ENCODE measurements around the gene SELENON.
A peak's percentile ranks its signal among the peaks of the same experiment; 100 is the strongest.

Gene SELENON

DNA sequence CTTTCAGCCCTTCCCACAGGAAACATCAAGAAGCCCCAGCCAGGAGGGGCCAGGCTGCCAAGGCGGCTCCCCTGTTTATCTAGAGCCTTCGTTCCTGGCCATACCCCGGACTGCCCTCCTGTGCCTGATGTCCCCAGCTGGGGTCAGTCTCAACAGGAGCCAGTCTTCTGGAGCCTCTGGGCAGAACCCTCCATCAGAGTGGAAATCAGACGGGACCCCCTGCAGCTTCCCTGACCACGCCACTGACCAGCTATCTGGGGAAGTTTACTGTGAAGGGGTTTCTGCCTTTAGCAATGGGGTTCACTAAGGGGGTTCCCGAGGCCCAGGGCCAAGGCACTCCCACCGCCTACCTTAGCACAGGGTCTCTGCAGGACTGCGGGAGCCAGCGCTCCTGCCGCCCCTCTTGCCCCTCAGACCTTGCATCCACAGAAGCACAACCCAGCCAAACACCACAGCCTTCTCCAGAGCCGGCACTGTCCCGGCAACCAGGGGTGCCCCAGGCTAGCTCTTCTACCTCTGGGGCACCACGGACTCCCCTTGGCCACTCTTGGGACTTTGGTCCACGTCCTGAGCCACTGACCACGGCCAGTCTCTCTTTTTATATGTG lies 16.2 kb downstream of the SELENON start:
- Histone ChIP-seq H3K36me3 (ENCODE audit: insufficient read depth, low read depth, low read length) (peaks cover 15% of the 10 kb centered on the region), H3K27ac (ENCODE audit: low read length) (no peak overlapping the region), H3K4me1 (ENCODE audit: insufficient read depth, low read length) (peaks cover 6% of the 10 kb centered on the region; the same call in 1 of the 2 replicates), H3K9me3 (ENCODE audit: insufficient read depth, low read depth, low read length) (no peaks in the 10 kb centered on the region), H3K9ac (ENCODE audit: low read depth, low read length) (no peak overlapping the region), H3K4me3 (ENCODE audit: low read length) (no peak overlapping the region), H3K27me3 (ENCODE audit: insufficient read depth, low read length) (peaks cover 4% of the 10 kb centered on the region)

DNA sequence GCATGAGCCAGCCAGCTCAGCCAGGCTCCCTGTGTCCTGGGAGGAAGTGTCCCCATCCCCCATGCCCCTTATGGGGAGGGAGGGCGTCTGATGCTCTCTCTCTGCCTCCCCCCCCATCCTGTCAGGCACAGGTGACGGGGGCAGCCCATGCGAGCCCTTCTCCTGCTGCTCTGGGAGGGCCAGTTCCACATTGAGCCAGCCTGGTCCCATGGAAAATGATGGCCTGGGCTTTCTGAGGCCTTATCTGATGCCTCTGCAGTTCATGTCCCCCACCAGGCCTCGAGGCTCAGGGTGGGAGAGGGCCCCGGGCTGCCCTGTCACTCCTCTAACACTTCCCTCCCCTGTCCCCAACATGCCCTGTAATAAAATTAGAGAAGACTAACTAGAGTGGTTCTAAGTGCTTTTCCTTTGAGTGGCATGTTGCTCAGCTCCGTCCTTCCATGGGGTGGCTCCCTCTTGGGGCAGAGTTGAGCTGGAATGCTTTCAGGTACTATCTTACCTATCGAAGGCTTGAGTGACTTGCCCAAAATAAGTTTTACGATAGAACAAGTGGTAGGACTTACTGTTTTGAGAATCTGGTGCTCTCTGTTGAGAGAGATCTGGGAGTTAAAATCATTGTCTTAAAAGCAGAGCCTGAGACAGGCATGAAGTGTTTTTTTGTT lies 18.0 kb downstream of the SELENON start:
- Histone ChIP-seq H3K9me3 (ENCODE audit: insufficient read depth, low read depth, low read length) (no peaks in the 10 kb centered on the region), H3K27ac (ENCODE audit: low read length) (no peak overlapping the region)

DNA sequence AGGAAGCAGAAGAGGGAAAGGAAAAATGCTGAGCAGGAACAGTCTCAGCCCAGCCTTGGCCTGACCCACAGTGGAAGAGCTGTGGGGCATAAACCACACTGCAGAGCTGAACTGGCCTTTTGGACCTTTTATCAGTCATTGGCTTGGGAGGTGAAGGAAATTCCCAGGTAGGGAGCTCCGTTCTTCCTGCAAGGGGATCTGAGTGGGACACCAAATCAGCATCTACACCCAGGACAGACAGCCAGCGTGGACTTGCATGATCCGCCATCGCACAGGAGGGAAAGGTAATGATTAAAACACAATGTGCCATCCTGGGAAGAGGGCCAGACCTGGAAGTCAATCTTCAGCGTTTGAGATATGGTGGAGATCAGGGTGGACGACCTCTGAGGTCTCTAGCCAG lies 18.6 kb downstream of the SELENON start:
- Histone ChIP-seq H3K36me3 (ENCODE audit: insufficient read depth, low read depth, low read length) (peaks cover 6% of the 10 kb centered on the region; the same call in 1 of the 2 replicates), H3K27ac (ENCODE audit: low read length) (no peak overlapping the region), H3K27me3 (ENCODE audit: insufficient read depth, low read length) (peaks cover 15% of the 10 kb centered on the region), H3K4me1 (ENCODE audit: insufficient read depth, low read length) (peaks cover 6% of the 10 kb centered on the region; the same call in 1 of the 2 replicates), H3K9ac (ENCODE audit: low read depth, low read length) (peak overlapping the region; percentile 96; the same call in 1 of the 2 replicates), H3K4me3 (ENCODE audit: low read length) (peak overlapping the region; percentile 96), H3K9me3 (ENCODE audit: insufficient read depth, low read depth, low read length) (no peaks in the 10 kb centered on the region)

More for the DNA sequence above, 18.0 kb downstream of the SELENON start:
- Histone ChIP-seq H3K36me3 (ENCODE audit: insufficient read depth, low read depth, low read length) (peaks cover 6% of the 10 kb centered on the region; the same call in 1 of the 2 replicates), H3K27me3 (ENCODE audit: insufficient read depth, low read length) (peaks cover 15% of the 10 kb centered on the region), H3K9ac (ENCODE audit: low read depth, low read length) (no peak overlapping the region; the same call in 1 of the 2 replicates), H3K4me1 (ENCODE audit: insufficient read depth, low read length) (peaks cover 6% of the 10 kb centered on the region; the same call in 1 of the 2 replicates), H3K4me3 (ENCODE audit: low read length) (no peak overlapping the region)

DNA sequence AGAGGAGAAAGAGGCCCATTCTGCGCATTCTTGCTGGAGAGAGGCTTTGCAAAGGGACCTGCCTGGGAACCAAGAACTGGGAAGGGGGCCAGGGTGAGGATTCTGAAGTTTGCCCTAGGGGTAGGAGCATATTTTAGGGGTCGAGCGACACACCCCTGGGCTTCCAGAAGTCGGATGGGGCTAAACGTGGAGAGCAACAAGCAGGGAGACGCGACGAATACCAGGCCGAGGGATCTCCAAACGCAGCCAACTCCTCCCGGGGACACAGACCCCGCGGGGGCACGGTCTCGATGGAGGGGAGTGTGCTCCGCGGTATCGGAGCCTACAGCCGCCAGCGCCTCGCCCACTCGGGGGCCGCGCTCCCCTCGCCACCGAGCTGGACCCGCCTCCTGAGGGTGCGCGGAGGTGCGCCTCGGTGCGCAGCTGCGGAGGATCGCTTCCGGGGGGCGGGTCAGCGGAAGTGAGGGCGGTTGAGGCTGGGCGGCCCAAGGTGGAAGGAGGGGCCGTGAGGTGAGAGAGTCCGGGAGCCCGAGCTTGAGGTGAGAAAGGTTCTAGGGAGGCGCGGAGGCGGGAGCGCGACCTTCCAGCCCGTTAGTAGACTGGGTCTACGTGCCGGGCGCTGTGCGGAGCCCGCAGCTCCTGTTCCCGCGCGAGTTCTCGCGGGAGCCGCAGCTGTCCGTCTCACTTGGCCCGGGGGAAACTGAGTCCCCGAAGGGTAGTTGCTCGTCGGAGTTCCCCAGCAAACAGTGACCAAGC lies 19.7 kb downstream of the SELENON start, which contains the start of gene MTFR1L:
Gene MTFR1L, plus strand, starts transcription at position 464 of the 756 bp plus-strand sequence. CDS start 3,151 bp downstream, outside the sequence.
- Histone ChIP-seq H3K27me3 (ENCODE audit: insufficient read depth, low read length) (peaks cover 15% of the 10 kb centered on the region), H3K4me1 (ENCODE audit: insufficient read depth, low read length) (peaks cover 6% of the 10 kb centered on the region; the same call in 1 of the 2 replicates), H3K9me3 (ENCODE audit: insufficient read depth, low read depth, low read length) (no peaks in the 10 kb centered on the region), H3K9ac (ENCODE audit: low read depth, low read length) (peak within 1 kb of the TSS; percentile 96), H3K4me3 (ENCODE audit: low read length) (peak within 1 kb of the TSS; percentile 96), H3K36me3 (ENCODE audit: insufficient read depth, low read depth, low read length) (peaks cover under 1% of the 10 kb centered on the region; the same call in 1 of the 2 replicates), H3K27ac (ENCODE audit: low read length) (peak within 1 kb of the TSS; percentile 83)

DNA sequence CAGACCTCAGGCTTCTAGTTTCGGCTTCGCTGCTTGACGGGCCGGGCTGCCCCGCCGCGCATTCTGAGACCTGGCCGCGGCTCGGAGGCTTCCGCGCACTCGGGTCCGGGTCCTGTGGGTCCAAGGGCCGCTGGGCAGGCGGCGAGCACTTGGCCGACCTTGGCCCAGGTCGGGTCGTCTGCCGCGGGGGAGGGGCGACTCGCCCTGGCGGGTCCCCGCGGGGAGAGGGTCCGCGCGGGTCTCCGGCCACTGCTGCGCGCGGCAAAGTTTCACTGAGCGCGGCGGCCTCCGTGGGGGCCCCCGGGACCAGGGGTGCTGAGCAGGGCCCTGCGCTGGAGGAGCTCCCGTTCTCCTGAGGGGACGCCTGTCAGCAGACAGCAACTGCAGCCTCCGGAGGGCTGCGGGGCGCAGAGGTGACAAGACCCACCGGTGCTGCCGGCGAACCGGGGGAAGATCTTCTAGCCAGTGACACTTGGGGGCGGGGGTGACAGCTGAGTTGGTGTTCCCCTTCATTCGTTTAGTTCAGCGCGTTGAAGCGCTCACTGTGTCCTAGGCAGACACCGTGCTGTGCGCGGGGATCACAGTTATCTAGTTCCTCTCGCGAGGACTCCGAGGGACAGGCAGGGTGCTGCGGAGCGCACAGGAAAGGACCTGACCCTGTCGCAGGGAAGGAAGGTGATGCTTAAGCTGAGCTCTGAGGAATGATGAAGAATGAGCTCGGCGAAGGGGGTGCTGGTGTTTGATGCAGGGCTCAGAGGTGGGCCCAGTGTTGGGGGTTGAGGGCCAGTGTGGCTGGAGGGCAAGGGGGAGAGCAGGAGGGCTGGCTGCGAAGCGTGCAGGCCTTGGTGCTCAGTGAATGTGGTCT lies 20.5 kb downstream of the SELENON start:
- Histone ChIP-seq H3K27ac (ENCODE audit: low read length) (peak overlapping the region; percentile 83), H3K27me3 (ENCODE audit: insufficient read depth, low read length) (peaks cover 15% of the 10 kb centered on the region), H3K9ac (ENCODE audit: low read depth, low read length) (peak overlapping the region; percentile 96), H3K4me1 (ENCODE audit: insufficient read depth, low read length) (peaks cover 6% of the 10 kb centered on the region; the same call in 1 of the 2 replicates), H3K36me3 (ENCODE audit: insufficient read depth, low read depth, low read length) (peaks cover 3% of the 10 kb centered on the region; the same call in 1 of the 2 replicates), H3K9me3 (ENCODE audit: insufficient read depth, low read depth, low read length) (no peaks in the 10 kb centered on the region), H3K4me3 (ENCODE audit: low read length) (peak overlapping the region; percentile 96)

DNA sequence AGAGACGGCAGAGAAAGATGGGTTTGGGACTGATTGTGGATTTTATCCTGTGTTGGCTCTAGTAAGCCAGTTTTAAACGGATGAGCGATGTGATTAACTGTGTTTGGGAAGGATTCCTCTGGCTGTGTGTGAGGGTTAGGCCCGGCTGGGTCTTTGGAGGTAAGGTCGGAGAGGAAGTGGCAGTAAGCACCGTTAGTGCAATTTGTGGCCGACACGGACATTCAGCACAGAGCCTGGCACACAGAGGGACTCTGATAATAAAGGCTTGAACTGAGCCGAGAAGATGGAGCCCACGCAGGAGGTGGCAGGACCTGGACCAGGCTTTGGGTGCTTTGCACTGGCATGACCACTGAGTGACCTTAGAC lies 21.1 kb downstream of the SELENON start:
- H3K27ac ChIP-seq (ENCODE audit: low read length), result no peak overlapping the region
- H3K9me3 ChIP-seq (ENCODE audit: insufficient read depth, low read depth, low read length), result no peaks in the 10 kb centered on the region
- H3K36me3 ChIP-seq (ENCODE audit: insufficient read depth, low read depth, low read length), result 0 out of 2 replicates have a peak, but pooled peaks cover 4% of the 10 kb centered on the region
- H3K4me3 ChIP-seq (ENCODE audit: low read length), result peak overlapping the region; percentile 96
- peak overlapping the region; percentile 96 for H3K9ac ChIP-seq (ENCODE audit: low read depth, low read length)
- H3K27me3 ChIP-seq (ENCODE audit: insufficient read depth, low read length), result peaks cover 15% of the 10 kb centered on the region
- peaks cover 6% of the 10 kb centered on the region; the same call in 1 of the 2 replicates for H3K4me1 ChIP-seq (ENCODE audit: insufficient read depth, low read length)

DNA sequence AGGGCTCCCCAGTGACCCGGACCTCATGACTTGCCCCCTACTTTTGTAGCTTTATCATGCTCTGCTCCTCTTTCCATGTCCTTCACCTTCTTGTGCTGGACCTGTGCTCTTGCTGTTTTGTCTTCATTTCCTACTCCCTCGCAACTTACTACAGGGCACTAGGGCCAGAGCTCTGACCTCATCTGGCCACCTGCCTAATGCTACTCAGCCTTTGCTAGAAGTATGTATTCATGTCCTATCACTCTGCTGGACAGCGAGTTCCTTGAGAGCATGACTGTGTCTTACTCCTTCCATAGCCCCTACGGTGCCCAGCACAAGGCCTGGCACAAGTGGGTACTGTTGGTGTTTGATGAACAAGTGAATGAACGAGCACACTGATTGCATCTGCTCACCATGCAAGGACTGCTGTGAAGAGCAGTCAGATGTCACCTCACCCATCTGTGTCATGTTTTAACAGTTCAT lies 21.7 kb downstream of the SELENON start:
- peaks cover 9% of the 10 kb centered on the region for H3K36me3 ChIP-seq (ENCODE audit: insufficient read depth, low read depth, low read length)
- no peaks in the 10 kb centered on the region for H3K9me3 ChIP-seq (ENCODE audit: insufficient read depth, low read depth, low read length)
- H3K4me3 ChIP-seq (ENCODE audit: low read length), result 0 out of 2 replicates have a peak overlapping the region, but pooled peaks have one; percentile 96
- H3K27ac ChIP-seq (ENCODE audit: low read length), result no peak overlapping the region
- H3K4me1 ChIP-seq (ENCODE audit: insufficient read depth, low read length), result peaks cover 6% of the 10 kb centered on the region; the same call in 1 of the 2 replicates
- no peak overlapping the region for H3K9ac ChIP-seq (ENCODE audit: low read depth, low read length)
- H3K27me3 ChIP-seq (ENCODE audit: insufficient read depth, low read length), result peaks cover 15% of the 10 kb centered on the region

DNA sequence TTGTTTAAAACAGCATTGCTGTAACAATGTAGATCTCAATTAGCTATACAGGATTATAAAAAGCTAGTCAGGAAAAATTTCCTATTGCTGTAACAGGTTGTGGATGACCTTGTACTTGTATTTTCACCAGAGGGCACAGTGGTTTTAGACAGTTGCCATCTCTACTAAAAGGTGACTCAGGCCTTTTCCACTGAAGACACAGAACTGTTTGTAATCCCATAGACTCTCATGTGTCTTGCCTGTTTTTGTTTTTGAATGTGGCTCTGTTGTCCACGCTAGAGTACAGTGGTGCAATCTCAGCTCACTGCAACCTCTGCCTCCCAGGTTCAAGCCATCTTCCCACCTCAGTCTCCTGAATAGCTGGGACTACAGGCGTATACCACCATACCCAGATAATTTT lies 25.6 kb downstream of the SELENON start:
- peaks cover 44% of the 10 kb centered on the region for H3K36me3 ChIP-seq (ENCODE audit: insufficient read depth, low read depth, low read length)

DNA sequence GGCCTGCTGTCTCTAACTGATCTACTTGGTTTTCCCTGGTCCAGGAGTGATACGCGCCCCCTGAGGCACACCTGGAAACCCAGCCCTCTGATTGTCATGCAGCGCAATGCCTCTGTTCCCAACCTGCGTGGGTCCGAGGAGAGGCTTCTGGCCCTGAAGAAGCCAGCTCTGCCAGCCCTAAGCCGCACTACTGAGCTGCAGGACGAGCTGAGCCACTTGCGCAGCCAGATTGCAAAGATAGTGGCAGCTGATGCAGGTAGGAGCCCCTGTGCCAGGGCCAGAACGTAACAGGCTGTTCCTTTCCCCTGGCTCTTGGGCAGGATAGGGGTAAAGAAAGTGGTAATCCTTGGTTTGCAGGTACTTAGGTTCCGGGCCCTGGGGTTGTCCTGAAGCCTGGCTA lies 26.6 kb downstream of the SELENON start:
- Histone ChIP-seq H3K4me3 (ENCODE audit: low read length) (no peak overlapping the region), H3K4me1 (ENCODE audit: insufficient read depth, low read length) (no peaks in the 10 kb centered on the region), H3K27ac (ENCODE audit: low read length) (no peak overlapping the region), H3K36me3 (ENCODE audit: insufficient read depth, low read depth, low read length) (peaks cover 54% of the 10 kb centered on the region), H3K9me3 (ENCODE audit: insufficient read depth, low read depth, low read length) (no peaks in the 10 kb centered on the region), H3K27me3 (ENCODE audit: insufficient read depth, low read length) (peaks cover 7% of the 10 kb centered on the region), H3K9ac (ENCODE audit: low read depth, low read length) (no peak overlapping the region)

More for the DNA sequence above, 25.6 kb downstream of the SELENON start:
- Histone ChIP-seq H3K4me3 (ENCODE audit: low read length) (no peak overlapping the region), H3K9ac (ENCODE audit: low read depth, low read length) (no peak overlapping the region), H3K27ac (ENCODE audit: low read length) (no peak overlapping the region), H3K4me1 (ENCODE audit: insufficient read depth, low read length) (no peaks in the 10 kb centered on the region), H3K27me3 (ENCODE audit: insufficient read depth, low read length) (peaks cover 15% of the 10 kb centered on the region), H3K9me3 (ENCODE audit: insufficient read depth, low read depth, low read length) (no peaks in the 10 kb centered on the region)

DNA sequence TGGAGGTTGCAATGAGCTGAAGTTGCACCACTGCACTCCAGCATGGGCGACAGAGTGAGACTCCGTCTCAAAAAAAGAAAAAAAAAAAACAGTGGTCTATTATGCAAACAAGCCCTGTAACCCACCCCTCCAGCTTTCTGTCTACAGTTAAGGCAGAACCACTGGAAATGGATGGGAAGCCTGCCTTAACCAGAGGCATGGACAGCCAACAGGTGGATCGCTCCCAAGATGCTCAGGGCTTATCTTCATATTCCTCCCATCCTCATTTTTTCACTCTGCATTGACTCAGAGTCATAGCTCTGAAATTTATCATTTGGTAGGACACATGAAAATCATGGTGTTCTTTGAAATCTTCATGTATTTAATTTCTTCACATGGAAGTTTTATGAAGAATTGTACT lies 28.5 kb downstream of the SELENON start:
- Histone ChIP-seq H3K4me1 (ENCODE audit: insufficient read depth, low read length) (no peaks in the 10 kb centered on the region), H3K27ac (ENCODE audit: low read length) (no peak overlapping the region), H3K36me3 (ENCODE audit: insufficient read depth, low read depth, low read length) (peaks cover 73% of the 10 kb centered on the region), H3K9ac (ENCODE audit: low read depth, low read length) (no peak overlapping the region), H3K9me3 (ENCODE audit: insufficient read depth, low read depth, low read length) (no peaks in the 10 kb centered on the region), H3K27me3 (ENCODE audit: insufficient read depth, low read length) (no peaks in the 10 kb centered on the region), H3K4me3 (ENCODE audit: low read length) (no peak overlapping the region)
